Renal cortex interstitium (tissue), 11 donors: Measurements from ENCODE around the gene RAB6A. TPM values are rescaled to one million over a fixed set of nuclear protein-coding genes. Genes with fewer than 3 reads are reported as not detected.

ENCODE experiments used
- DNase-seq, 11 donors: peaks; one replicate each; pipeline ENCODE4 v3.0.0-alpha.2; 2013; ENCODE audit warnings: low read depth in 9 of 11, low spot score in 4 of 11; ENCODE audit errors: extremely low read depth in 1 of 11
- polyA plus RNA-seq, 3 donors: library from polyadenylated mRNA; unstranded; fragments of 120-200 nt; gene quantifications; one replicate each; pipeline ENCODE4 v1.2.1, GENCODE V29; 2013; ENCODE audit not compliant: insufficient read length in 3 of 3

RAB6A gene
- polyA plus RNA-seq, 3 donors = 113 to 127 (median 117) TPM

- no peak for DNase-seq
These were observed 90.1 kb downstream of the RAB6A start for GRCh38 chr11:73670808-73671207.

GRCh38 chr11:73667891-73668290, 93.0 kb downstream of the RAB6A start:
- no peak for DNase-seq

- DNase-seq = no peak
These were observed 96.0 kb downstream of the RAB6A start for GRCh38 chr11:73664877-73665276.

- no peak for DNase-seq
These were observed 97.0 kb downstream of the RAB6A start for GRCh38 chr11:73663604-73664495.

GRCh38 chr11:73662445-73663157, 98.3 kb downstream of the RAB6A start:
- DNase-seq = no peak

GRCh38 chr11:73661035-73661628, 99.7 kb downstream of the RAB6A start:
- DNase-seq = peak; percentile 72 to 87 (median 82)

GRCh38 chr11:73660497-73661034, 100.3 kb downstream of the RAB6A start:
- DNase-seq = no peak

GRCh38 chr11:73659961-73660360, 100.9 kb downstream of the RAB6A start:
- no peak for DNase-seq

GRCh38 chr11:73656985-73657384, 103.9 kb downstream of the RAB6A start:
- DNase-seq = no peak

GRCh38 chr11:73655686-73656085, 105.2 kb downstream of the RAB6A start:
- no peak for DNase-seq

GRCh38 chr11:73654482-73655021, 106.3 kb downstream of the RAB6A start:
- no peak for DNase-seq

GRCh38 chr11:73653996-73654395, 106.9 kb downstream of the RAB6A start:
- no peak for DNase-seq

GRCh38 chr11:73652856-73653559, 107.9 kb downstream of the RAB6A start:
- no peak for DNase-seq

GRCh38 chr11:73652046-73652730, 108.7 kb downstream of the RAB6A start:
- DNase-seq = no peak

GRCh38 chr11:73651661-73652045, 109.2 kb downstream of the RAB6A start:
- DNase-seq = no peak

- DNase-seq = no peak
These were observed 109.6 kb downstream of the RAB6A start for GRCh38 chr11:73651252-73651651.

- DNase-seq = no peak
These were observed 110.5 kb downstream of the RAB6A start for GRCh38 chr11:73650400-73650799.

- DNase-seq = no peak
These were observed 111.7 kb downstream of the RAB6A start for GRCh38 chr11:73649206-73649605.
